Measurements from ENCODE around the gene POU2F1. TPM values are rescaled to one million over a fixed set of nuclear protein-coding genes. Genes with fewer than 3 reads are reported as not detected.

POU2F1 gene
- total RNA-seq, 1 experiment from 2014 or later: 24.5 TPM

DNA sequence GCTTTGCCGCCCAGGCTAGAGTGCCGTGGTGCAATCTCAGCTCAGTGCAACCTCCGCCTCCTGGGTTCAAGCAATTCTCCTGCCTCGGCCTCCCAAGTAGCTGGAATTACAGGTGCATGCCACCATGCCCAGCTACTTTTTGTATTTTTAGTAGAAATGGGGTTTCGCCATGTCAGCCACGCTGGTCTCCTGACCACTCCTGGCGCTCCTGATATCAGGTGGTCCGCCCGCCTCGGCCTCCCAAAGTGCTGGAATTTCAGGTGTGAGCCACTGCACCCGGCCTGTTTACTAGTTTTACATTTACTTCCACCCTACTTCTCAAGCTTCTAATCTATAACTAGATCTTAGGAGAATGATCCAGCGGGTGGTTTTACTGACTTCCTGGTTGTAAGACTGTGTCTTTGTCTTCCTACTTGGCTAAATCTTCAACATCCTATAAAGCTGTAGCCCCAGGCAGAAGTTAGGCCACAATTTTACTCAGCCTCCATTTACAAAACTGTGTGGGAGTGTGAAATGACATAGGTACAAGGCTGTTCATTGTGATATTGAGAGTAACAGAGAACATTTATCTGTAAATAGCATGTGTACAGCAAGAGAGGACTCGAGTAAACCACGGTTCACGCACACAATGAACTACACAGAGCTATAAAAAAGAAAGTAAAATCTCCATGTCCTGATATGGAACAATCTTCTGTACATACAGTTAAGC is 9.6 kb upstream of the POU2F1 start (continued):
- TF ChIP-seq EZH2 (IDR thresholded peaks at IDR 0.05): no peak
- no peak for TF ChIP-seq ZNF274 (IDR thresholded peaks at IDR 0.05; ENCODE audit: low read depth, low read length)
- TF ChIP-seq JUND (IDR thresholded peaks at IDR 0.05): no peak
- TF ChIP-seq RAD21 (IDR thresholded peaks at IDR 0.05; ENCODE audit: low read depth): no peak
- no peak for TF ChIP-seq EGR1 (IDR thresholded peaks at IDR 0.05; ENCODE audit: low read depth)
- no peak for TF ChIP-seq ELF1 (IDR thresholded peaks at IDR 0.05; ENCODE audit: borderline replicate concordance, low read depth)
- no peak for TF ChIP-seq TCF7L2 (IDR thresholded peaks at IDR 0.05; ENCODE audit: borderline replicate concordance, extremely low read depth, insufficient read depth, insufficient read length)
- no peak for TF ChIP-seq CEBPB (IDR thresholded peaks at IDR 0.05; ENCODE audit: low read depth)

DNA sequence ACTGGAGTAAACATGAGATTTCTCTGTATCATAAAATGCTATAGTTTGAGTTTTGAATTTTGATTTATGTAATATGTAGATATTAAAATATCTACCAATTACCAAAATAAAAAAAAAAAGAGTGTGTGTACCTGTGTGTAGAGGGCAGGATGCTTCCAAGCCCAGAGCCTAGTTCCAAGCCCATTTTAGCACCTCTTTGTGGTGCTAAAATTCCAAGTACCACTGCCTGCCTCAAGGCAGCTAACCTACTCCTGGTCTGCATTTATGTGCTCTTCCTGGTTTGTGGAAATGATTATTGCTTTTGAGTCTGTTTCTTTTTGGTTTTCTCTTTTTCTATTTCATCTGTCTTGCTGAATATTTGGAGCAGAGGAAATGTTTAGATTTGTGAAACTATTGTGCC is 8.7 kb upstream of the POU2F1 start:
- no peak for ATAC-seq
- CTCF ChIA-PET: no interaction called here
- TF ChIP-seq SRF (IDR thresholded peaks at IDR 0.05; ENCODE audit: low read depth): no peak
- no peak for TF ChIP-seq ZNF274 (IDR thresholded peaks at IDR 0.05; ENCODE audit: low read depth, low read length)
- no peak for TF ChIP-seq ZFX (IDR thresholded peaks at IDR 0.05)
- TF ChIP-seq POLR2A (IDR thresholded peaks at IDR 0.05; ENCODE audit: borderline replicate concordance, extremely low read depth, insufficient read depth, insufficient read length): no peak
- TF ChIP-seq SIN3A (IDR thresholded peaks at IDR 0.05; ENCODE audit: low read depth): no peak
- no peak for TF ChIP-seq CEBPB (IDR thresholded peaks at IDR 0.05; ENCODE audit: low read depth)
- no peak for TF ChIP-seq CBX3 (IDR thresholded peaks at IDR 0.05; ENCODE audit: low read depth)
- TF ChIP-seq POLR2AphosphoS5 (IDR thresholded peaks at IDR 0.05; ENCODE audit: low read depth, low read length): no peak
- TF ChIP-seq, protein P1, sequence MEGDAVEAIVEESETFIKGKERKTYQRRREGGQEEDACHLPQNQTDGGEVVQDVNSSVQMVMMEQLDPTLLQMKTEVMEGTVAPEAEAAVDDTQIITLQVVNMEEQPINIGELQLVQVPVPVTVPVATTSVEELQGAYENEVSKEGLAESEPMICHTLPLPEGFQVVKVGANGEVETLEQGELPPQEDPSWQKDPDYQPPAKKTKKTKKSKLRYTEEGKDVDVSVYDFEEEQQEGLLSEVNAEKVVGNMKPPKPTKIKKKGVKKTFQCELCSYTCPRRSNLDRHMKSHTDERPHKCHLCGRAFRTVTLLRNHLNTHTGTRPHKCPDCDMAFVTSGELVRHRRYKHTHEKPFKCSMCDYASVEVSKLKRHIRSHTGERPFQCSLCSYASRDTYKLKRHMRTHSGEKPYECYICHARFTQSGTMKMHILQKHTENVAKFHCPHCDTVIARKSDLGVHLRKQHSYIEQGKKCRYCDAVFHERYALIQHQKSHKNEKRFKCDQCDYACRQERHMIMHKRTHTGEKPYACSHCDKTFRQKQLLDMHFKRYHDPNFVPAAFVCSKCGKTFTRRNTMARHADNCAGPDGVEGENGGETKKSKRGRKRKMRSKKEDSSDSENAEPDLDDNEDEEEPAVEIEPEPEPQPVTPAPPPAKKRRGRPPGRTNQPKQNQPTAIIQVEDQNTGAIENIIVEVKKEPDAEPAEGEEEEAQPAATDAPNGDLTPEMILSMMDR (IDR thresholded peaks at IDR 0.05 in 2 of 3, conservative IDR thresholded peaks at IDR 0.05 in 1 of 3; ENCODE audit: borderline replicate concordance in 1 of 3, insufficient read depth in 1 of 3, low read depth in 2 of 3, low read length in 2 of 3): no peak
- no peak for TF ChIP-seq JUND (IDR thresholded peaks at IDR 0.05)
- H3K9me3 ChIP-seq (ENCODE audit: control insufficient read depth in 1 of 2, insufficient read depth in 1 of 2, low read depth in 1 of 2, low read length in 2 of 2): peaks cover 0 to 11% of the 10 kb centered on the region in 2 experiments; a peak in 1 of 4 replicates
- no TSS peak for BruUV-seq (replicated peaks)
- no peak overlapping the region for H2AFZ ChIP-seq (ENCODE audit: low read depth, low read length, poor library complexity, severe bottlenecking)
- H3K79me2 ChIP-seq (ENCODE audit: insufficient read depth, low read length): no peaks in the 10 kb centered on the region
- H3K4me3 ChIP-seq (replicated peaks in 1 of 2; ENCODE audit: low read depth in 1 of 2, low read length in 2 of 2): no peak overlapping the region
- intact Hi-C loops (cut with micrococcal nuclease): no loop called here
- H3K27ac ChIP-seq (ENCODE audit: low read depth, low read length): no peak overlapping the region
- RAD21 ChIA-PET (ENCODE audit: low non-redundant PET in 1 of 2, low total read pairs in 2 of 2, uncharacterized antibody in 2 of 2, unreplicated experiment in 2 of 2): no interaction called here
- POLR2A ChIA-PET: interaction anchor here (1.5 kb wide), 1 partner anchor 8 kb away, joined by 7 read pairs; the partner anchor contains the start of gene POU2F1
- no peaks in the 10 kb centered on the region for H3K4me1 ChIP-seq (ENCODE audit: control insufficient read depth in 1 of 2, insufficient read depth in 2 of 2, low read length in 2 of 2)
- no peak overlapping the region for H3K4me2 ChIP-seq (ENCODE audit: low read length)
- H3K36me3 ChIP-seq (ENCODE audit: control insufficient read depth in 1 of 2, insufficient read depth in 2 of 2, low read length in 2 of 2): no peaks in the 10 kb centered on the region
- H4K20me1 ChIP-seq (ENCODE audit: insufficient read depth): no peaks in the 10 kb centered on the region
- H3K9me2 ChIP-seq (ENCODE audit: insufficient read depth): no peaks in the 10 kb centered on the region
- no peak for DNase-seq (ENCODE audit: low read depth, low spot score)
- H3K27me3 ChIP-seq (ENCODE audit: insufficient read depth, low read length): no peaks in the 10 kb centered on the region
- H3K9ac ChIP-seq (ENCODE audit: low read length): no peak overlapping the region

All from HCT116 (cell line).